OCI-LY1 (cell line): Measurements from ENCODE around the gene MS4A4E.

Experiments used
- H2AFZ ChIP-seq: fragments of 200-600 bp; sonication (generic), shearing (Covaris generic); 2 replicates; pipeline ENCODE4 v1.6.0; 2014; ENCODE audit warnings: antibody characterized with exemption, mild to moderate bottlenecking, low read length
- H3F3A ChIP-seq: fragments of 200-600 bp; sonication (generic), shearing (Covaris generic); 2 replicates; pipeline ENCODE4 v1.6.0; 2014; ENCODE audit warnings: mild to moderate bottlenecking, antibody characterized with exemption, low read length, moderate library complexity; ENCODE audit not compliant: insufficient read depth
- H3K27ac ChIP-seq: fragments of 200-600 bp; sonication (generic); 2 replicates; pipeline ENCODE4 v1.5.1; 2014; ENCODE audit warnings: low read length, mixed run types, mild to moderate bottlenecking, low read depth; ENCODE audit not compliant: poor library complexity, severe bottlenecking
- H3K27me3 ChIP-seq: fragments of 200-600 bp; sonication (generic); 2 replicates; pipeline ENCODE4 v1.6.0; 2014; ENCODE audit warnings: antibody characterized with exemption, mild to moderate bottlenecking, low read length, moderate library complexity; ENCODE audit not compliant: insufficient read depth
- H3K36me3 ChIP-seq: fragments of 200-600 bp; sonication (generic); 2 replicates; pipeline ENCODE4 v1.6.1; 2014; ENCODE audit warnings: mild to moderate bottlenecking, antibody characterized with exemption, low read length, moderate library complexity, mixed read lengths; ENCODE audit not compliant: insufficient read depth
- H3K4me1 ChIP-seq: fragments of 200-600 bp; sonication (generic); 2 replicates; pipeline ENCODE4 v1.5.1; 2014; ENCODE audit warnings: mild to moderate bottlenecking, low read length, moderate library complexity; ENCODE audit not compliant: insufficient read depth, severe bottlenecking
- H3K4me2 ChIP-seq: fragments of 200-600 bp; sonication (generic), shearing (Covaris generic); 2 replicates; pipeline ENCODE4 v1.6.1; 2014; ENCODE audit warnings: low read length
- H3K4me3 ChIP-seq: fragments of 200-600 bp; sonication (generic); 2 replicates; pipeline ENCODE4 v1.5.1; 2014; ENCODE audit warnings: low read length, low read depth, mild to moderate bottlenecking, mixed read lengths; ENCODE audit not compliant: poor library complexity, severe bottlenecking
- H3K79me2 ChIP-seq: fragments of 200-600 bp; shearing (Covaris generic); 2 replicates; pipeline ENCODE4 v1.6.1; 2016; ENCODE audit warnings: mixed run types, low read length, mixed read lengths; ENCODE audit not compliant: insufficient read depth
- H3K9ac ChIP-seq: fragments of 200-600 bp; sonication (generic), shearing (Covaris generic); 2 replicates; pipeline ENCODE4 v1.6.1; 2014; ENCODE audit warnings: mild to moderate bottlenecking, low read length, mixed read lengths
- H3K9me2 ChIP-seq: fragments of 200-600 bp; sonication (generic), shearing (Covaris generic); 2 replicates; pipeline ENCODE4 v1.6.1; 2014; ENCODE audit warnings: low read depth, mild to moderate bottlenecking, low read length, mixed read lengths
- H3K9me3 ChIP-seq: fragments of 200-600 bp; shearing (Covaris generic); 2 replicates; pipeline ENCODE4 v1.6.1; 2014; ENCODE audit warnings: low read length, mixed read lengths
- H4K20me1 ChIP-seq: fragments of 200-600 bp; sonication (generic), shearing (Covaris generic); 2 replicates; pipeline ENCODE4 v1.6.0; 2016; ENCODE audit warnings: mild to moderate bottlenecking, low read length; ENCODE audit not compliant: insufficient read depth
- CTCF ChIP-seq: fragments of 200-600 bp; sonication (generic), shearing (Covaris generic); IDR thresholded peaks from 2 replicates; pipeline ENCODE4 v1.5.1; 2017; ENCODE audit warnings: mild to moderate bottlenecking, antibody characterized with exemption, low read length, moderate library complexity, mixed read lengths
- EZH2 ChIP-seq: fragments of 200-600 bp; sonication (generic), shearing (Covaris generic); IDR thresholded peaks from 2 replicates; pipeline ENCODE4 v1.8.0; 2017; ENCODE audit warnings: borderline replicate concordance, mixed run types, mild to moderate bottlenecking, antibody characterized with exemption, low read length, moderate library complexity, mixed read lengths

The MS4A4E gene

GRCh38 chr11:60222141-60222540 lies 20.8 kb downstream of the MS4A4E start:
- Histone ChIP-seq H3K4me3 (no peak overlapping the region), H3K9ac (no peak overlapping the region), H3K27me3 (no peaks in the 10 kb centered on the region), H4K20me1 (no peaks in the 10 kb centered on the region), H3K9me2 (no peaks in the 10 kb centered on the region), H3K9me3 (no peaks in the 10 kb centered on the region), H3K36me3 (no peaks in the 10 kb centered on the region), H3K27ac (no peak overlapping the region), H2AFZ (no peak overlapping the region), H3K79me2 (no peaks in the 10 kb centered on the region), H3F3A (no peaks in the 10 kb centered on the region), H3K4me2 (no peak overlapping the region), H3K4me1 (no peaks in the 10 kb centered on the region)
- TF ChIP-seq CTCF (no peak), EZH2 (no peak)

- Histone ChIP-seq H3K4me3 (no peak overlapping the region), H3K4me1 (no peaks in the 10 kb centered on the region), H3F3A (no peaks in the 10 kb centered on the region)
Measured at GRCh38 chr11:60221692-60222091, 21.2 kb downstream of the MS4A4E start.

GRCh38 chr11:60221181-60221580 lies 21.8 kb downstream of the MS4A4E start:
- TF ChIP-seq CTCF (no peak), EZH2 (no peak)
- Histone ChIP-seq H3K36me3 (no peaks in the 10 kb centered on the region), H3K9me2 (no peaks in the 10 kb centered on the region), H3K27ac (no peak overlapping the region), H2AFZ (no peak overlapping the region), H4K20me1 (no peaks in the 10 kb centered on the region), H3K4me1 (no peaks in the 10 kb centered on the region), H3K4me3 (no peak overlapping the region), H3F3A (no peaks in the 10 kb centered on the region), H3K27me3 (no peaks in the 10 kb centered on the region), H3K4me2 (no peak overlapping the region), H3K79me2 (no peaks in the 10 kb centered on the region), H3K9me3 (no peaks in the 10 kb centered on the region), H3K9ac (no peak overlapping the region)

More at GRCh38 chr11:60221692-60222091, 21.2 kb downstream of the MS4A4E start:
- Histone ChIP-seq H3K27me3 (no peaks in the 10 kb centered on the region), H3K4me2 (no peak overlapping the region), H3K27ac (no peak overlapping the region), H3K9ac (no peak overlapping the region), H3K9me3 (no peaks in the 10 kb centered on the region), H3K36me3 (no peaks in the 10 kb centered on the region), H3K79me2 (no peaks in the 10 kb centered on the region), H4K20me1 (no peaks in the 10 kb centered on the region), H2AFZ (no peak overlapping the region), H3K9me2 (no peaks in the 10 kb centered on the region)
- TF ChIP-seq CTCF: no peak
- TF ChIP-seq EZH2: no peak
